ENCODE data around the gene ZC3HAV1. TPM values are rescaled to one million over a fixed set of nuclear protein-coding genes. Genes with fewer than 3 reads are reported as not detected.

The ZC3HAV1 gene
- total and polyA plus RNA-seq, 10 of the 15 experiments (the other 5 are each of a cell fraction or from before 2014, with no cell fraction given) = 18.5 to 55.3 (median 44.7) TPM

- in situ Hi-C loops (cut with MboI) (no loop called here), intact Hi-C loops (cut with micrococcal nuclease; ENCODE audit: unreplicated experiment) (no loop called here)
- ChIA-PET POLR2A (no interaction called here), CTCF (no interaction called here), RAD21 (ENCODE audit: unreplicated experiment) (no interaction called here), SMC1A (ENCODE audit: uncharacterized antibody, unreplicated experiment) (no interaction called here)
- H3K27ac ChIP-seq (ENCODE audit: control insufficient read depth, insufficient read depth) = no peak overlapping the region
- H4K20me1 ChIP-seq (ENCODE audit: control insufficient read depth, insufficient read depth) = no peaks in the 10 kb centered on the region
- FAIRE-seq = no peak
- no peaks in the 10 kb centered on the region for H3K36me3 ChIP-seq (ENCODE audit: control insufficient read depth in 2 of 2, insufficient read depth in 2 of 2, low read length in 1 of 2)
- no peaks in the 10 kb centered on the region for H3K79me2 ChIP-seq (ENCODE audit: control insufficient read depth, insufficient read depth, low read length)
- BruUV-seq (replicated peaks) = no TSS peak
- TF ChIP-seq IKZF1 (conservative IDR thresholded peaks at IDR 0.05) (no peak), RUNX3 (IDR thresholded peaks at IDR 0.05; ENCODE audit: low read length) (peak; percentile 27)
- H3K4me1 ChIP-seq (ENCODE audit: control insufficient read depth, insufficient read depth, low read length) = no peaks in the 10 kb centered on the region
- H3K9me3 ChIP-seq (replicated peaks; ENCODE audit: control insufficient read depth, insufficient read depth, low read length) = no peaks in the 10 kb centered on the region
- no peak overlapping the region for H3K4me3 ChIP-seq
- no peaks in the 10 kb centered on the region for H3K27me3 ChIP-seq (replicated peaks in 1 of 2; ENCODE audit: control insufficient read depth in 2 of 2, insufficient read depth in 2 of 2, low read length in 1 of 2)
- H2AFZ ChIP-seq (ENCODE audit: control insufficient read depth, low read depth, low read length) = no peak overlapping the region
- 97% methylated on average over 2 of the region's 2 CpGs for WGBS (ENCODE audit: insufficient coverage, insufficient replicate concordance, low lambda C conversion rate, missing lambda C conversion rate)
- no peak for ATAC-seq
- H3K9ac ChIP-seq (ENCODE audit: control insufficient read depth, insufficient read depth, low read length) = no peak overlapping the region
- DNase-seq (ENCODE audit: low read depth, low spot score) = no peak
- no peak overlapping the region for H3K4me2 ChIP-seq (ENCODE audit: control insufficient read depth, insufficient read depth)
These were observed 44.3 kb upstream of the ZC3HAV1 start for GRCh38 chr7:139153832-139154231.

GRCh38 chr7:139152149-139152548, 42.6 kb upstream of the ZC3HAV1 start:
- CTCF ChIA-PET = interaction anchor here (0.8 kb wide), 1 partner anchor 132 kb away, joined by 3 read pairs; no protein-coding TSS in a partner anchor
- TF ChIP-seq NRF1 (conservative IDR thresholded peaks at IDR 0.05; ENCODE audit: low read depth, low read length) = no peak
- no peak for TF ChIP-seq YBX1 (IDR thresholded peaks at IDR 0.05)
- no peak for TF ChIP-seq RELA (IDR thresholded peaks at IDR 0.05; ENCODE audit: borderline replicate concordance, partially characterized antibody)
- TF ChIP-seq SIX5 (IDR thresholded peaks at IDR 0.05; ENCODE audit: low read depth, low read length, severe bottlenecking) = no peak
- no peak for TF ChIP-seq USF1 (IDR thresholded peaks at IDR 0.05; ENCODE audit: borderline replicate concordance, extremely low read length, insufficient read depth, low read depth, low read length)
- no peak for TF ChIP-seq MTA2 (IDR thresholded peaks at IDR 0.05; ENCODE audit: low read depth)
- TF ChIP-seq NFXL1 (IDR thresholded peaks at IDR 0.05; ENCODE audit: borderline replicate concordance) = no peak
- no peak for TF ChIP-seq TARDBP (IDR thresholded peaks at IDR 0.05; ENCODE audit: borderline replicate concordance)
- no peak for TF ChIP-seq SIN3A (IDR thresholded peaks at IDR 0.05; ENCODE audit: low read depth, low read length)
- TF ChIP-seq ZNF24 (IDR thresholded peaks at IDR 0.05) = no peak
- no peak for TF ChIP-seq NBN (IDR thresholded peaks at IDR 0.05)
- TF ChIP-seq ETV6 (conservative IDR thresholded peaks at IDR 0.05 in 1 of 2, IDR thresholded peaks at IDR 0.05 in 1 of 2; ENCODE audit: borderline replicate concordance in 1 of 2, low read depth in 1 of 2) = no peak
- TF ChIP-seq ZBTB40 (IDR thresholded peaks at IDR 0.05; ENCODE audit: borderline replicate concordance) = no peak

More at GRCh38 chr7:139152149-139152548, 42.6 kb upstream of the ZC3HAV1 start:
- Histone ChIP-seq H3K9me3 (replicated peaks; ENCODE audit: control insufficient read depth, insufficient read depth, low read length) (no peaks in the 10 kb centered on the region), H2AFZ (ENCODE audit: control insufficient read depth, low read depth, low read length) (no peak overlapping the region), H3K9ac (ENCODE audit: control insufficient read depth, insufficient read depth, low read length) (no peak overlapping the region), H3K79me2 (ENCODE audit: control insufficient read depth, insufficient read depth, low read length) (no peaks in the 10 kb centered on the region), H3K4me2 (ENCODE audit: control insufficient read depth, insufficient read depth) (no peak overlapping the region), H3K27me3 (replicated peaks in 1 of 2; ENCODE audit: control insufficient read depth in 2 of 2, insufficient read depth in 2 of 2, low read length in 1 of 2) (no peaks in the 10 kb centered on the region), H3K4me1 (ENCODE audit: control insufficient read depth, insufficient read depth, low read length) (no peaks in the 10 kb centered on the region), H3K27ac (ENCODE audit: control insufficient read depth, insufficient read depth) (no peak overlapping the region), H3K4me3 (no peak overlapping the region), H4K20me1 (ENCODE audit: control insufficient read depth, insufficient read depth) (no peaks in the 10 kb centered on the region), H3K36me3 (ENCODE audit: control insufficient read depth in 2 of 2, insufficient read depth in 2 of 2, low read length in 1 of 2) (no peaks in the 10 kb centered on the region)
- intact Hi-C loops (cut with micrococcal nuclease; ENCODE audit: unreplicated experiment) = no loop called here
- FAIRE-seq (no peak), ATAC-seq (no peak), DNase-seq (ENCODE audit: low read depth, low spot score) (no peak)
- in situ Hi-C loops (cut with MboI) = no loop called here
- RAD21 ChIA-PET (ENCODE audit: unreplicated experiment) = no interaction called here
- WGBS (ENCODE audit: insufficient coverage, insufficient replicate concordance, low lambda C conversion rate, missing lambda C conversion rate) = 88% methylated on average over 1 of the region's 1 CpG
- SMC1A ChIA-PET (ENCODE audit: uncharacterized antibody, unreplicated experiment) = interaction anchor here (1.4 to 2.1 kb wide), 2 partner anchors 12 to 57 kb away, joined by 4 to 5 read pairs; no protein-coding TSS in a partner anchor
- no TSS peak for BruUV-seq (replicated peaks)
- POLR2A ChIA-PET = no interaction called here

Measured in GM12878 (cell line).